NCI-H2081 treated with DMSO at 0.1 percent for 48 hours (cell line): ENCODE results near the gene TOGARAM2.
"Not testable (repeated sequence)": the region's sequence is repeated elsewhere in the genome, so short reads cannot be mapped to it uniquely, and the experiment has no call there.

Experiments used
- DNase-seq: peaks from one replicate; lab custom pipeline; 2025; lab: John Stamatoyannopoulos, UW

The TOGARAM2 gene

GRCh38 chr2:28977176-28977875 is 3.8 kb upstream of the TOGARAM2 start:
- no peak for DNase-seq

- not testable (repeated sequence) for DNase-seq
Observed at GRCh38 chr2:28978001-28978400, 3.1 kb upstream of the TOGARAM2 start.

- no peak for DNase-seq
Observed at GRCh38 chr2:28978606-28979005, 2.5 kb upstream of the TOGARAM2 start.

- DNase-seq: no peak
Observed at GRCh38 chr2:28979041-28979440, 2.1 kb upstream of the TOGARAM2 start.

- DNase-seq: no peak
Observed at GRCh38 chr2:28979576-28980366, 1.3 kb upstream of the TOGARAM2 start.

GRCh38 chr2:28980368-28981015 is 606 bp upstream of the TOGARAM2 start:
- DNase-seq: no peak

GRCh38 chr2:28981620-28982376 is 700 bp downstream of the TOGARAM2 start:
- DNase-seq: no peak

GRCh38 chr2:28982381-28982950 is 1.4 kb downstream of the TOGARAM2 start:
- no peak for DNase-seq

GRCh38 chr2:28986429-28986828 is 5.3 kb downstream of the TOGARAM2 start:
- DNase-seq: no peak

- DNase-seq: no peak
Observed at GRCh38 chr2:28989973-28990372, 8.9 kb downstream of the TOGARAM2 start.

- DNase-seq: no peak
Observed at GRCh38 chr2:28990445-28990844, 9.3 kb downstream of the TOGARAM2 start.

- DNase-seq: no peak
Observed at GRCh38 chr2:28991021-28991420, 9.9 kb downstream of the TOGARAM2 start.

- DNase-seq: no peak
Observed at GRCh38 chr2:28991460-28991859, 10.4 kb downstream of the TOGARAM2 start.

- no peak for DNase-seq
Observed at GRCh38 chr2:28993206-28993960, 12.3 kb downstream of the TOGARAM2 start.

- DNase-seq: no peak
Observed at GRCh38 chr2:28994074-28994473, 13.0 kb downstream of the TOGARAM2 start.

GRCh38 chr2:28994679-28995078 is 13.6 kb downstream of the TOGARAM2 start:
- no peak for DNase-seq

- DNase-seq: no peak
Observed at GRCh38 chr2:28995765-28996750, 15.0 kb downstream of the TOGARAM2 start.

- no peak for DNase-seq
Observed at GRCh38 chr2:28997237-28997846, 16.2 kb downstream of the TOGARAM2 start.
